Measurements from ENCODE around the gene SLC30A7.
"Not testable (repeated sequence)": the region's sequence is repeated elsewhere in the genome, so short reads cannot be mapped to it uniquely, and the experiment has no call there.

Gene SLC30A7

DNA sequence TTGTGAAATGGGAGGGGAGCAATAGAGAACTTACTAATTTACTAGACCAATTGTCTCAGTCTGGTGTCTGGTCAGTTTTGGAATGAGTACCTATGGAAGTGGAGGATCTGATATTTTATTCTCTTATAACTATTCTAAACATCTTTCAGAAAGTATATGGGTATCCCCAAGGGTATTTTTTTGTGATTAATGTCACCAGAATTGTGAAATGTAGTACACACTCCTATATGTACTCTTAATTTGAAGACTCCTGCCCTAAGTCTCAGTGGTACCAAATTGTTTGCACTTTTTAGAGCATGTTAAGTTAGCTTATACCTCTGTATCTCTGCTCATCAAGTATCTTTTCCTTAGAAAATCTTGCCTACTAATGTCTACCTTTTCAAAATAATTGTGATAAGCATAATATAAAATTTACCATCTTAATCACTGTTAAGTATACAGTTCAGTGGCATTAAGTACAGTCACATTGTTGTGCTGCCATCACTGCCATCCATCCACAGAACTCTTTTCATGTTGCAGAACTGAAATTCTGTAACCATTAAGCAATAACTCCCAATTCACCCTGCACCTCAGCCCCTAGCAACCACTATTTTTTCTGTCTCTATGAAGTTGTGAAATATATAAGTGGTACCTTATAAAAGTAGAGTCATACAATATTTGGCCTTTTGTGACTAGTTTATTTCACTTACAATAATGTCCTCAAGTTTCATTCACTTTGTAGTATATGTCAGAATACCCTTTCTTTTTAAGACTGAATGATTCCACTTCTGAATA, 40.5 kb downstream of the SLC30A7 start:
- Histone ChIP-seq H3K4me3 (no peak overlapping the region), H3K27ac (no peak overlapping the region)
- TF ChIP-seq, protein P1, sequence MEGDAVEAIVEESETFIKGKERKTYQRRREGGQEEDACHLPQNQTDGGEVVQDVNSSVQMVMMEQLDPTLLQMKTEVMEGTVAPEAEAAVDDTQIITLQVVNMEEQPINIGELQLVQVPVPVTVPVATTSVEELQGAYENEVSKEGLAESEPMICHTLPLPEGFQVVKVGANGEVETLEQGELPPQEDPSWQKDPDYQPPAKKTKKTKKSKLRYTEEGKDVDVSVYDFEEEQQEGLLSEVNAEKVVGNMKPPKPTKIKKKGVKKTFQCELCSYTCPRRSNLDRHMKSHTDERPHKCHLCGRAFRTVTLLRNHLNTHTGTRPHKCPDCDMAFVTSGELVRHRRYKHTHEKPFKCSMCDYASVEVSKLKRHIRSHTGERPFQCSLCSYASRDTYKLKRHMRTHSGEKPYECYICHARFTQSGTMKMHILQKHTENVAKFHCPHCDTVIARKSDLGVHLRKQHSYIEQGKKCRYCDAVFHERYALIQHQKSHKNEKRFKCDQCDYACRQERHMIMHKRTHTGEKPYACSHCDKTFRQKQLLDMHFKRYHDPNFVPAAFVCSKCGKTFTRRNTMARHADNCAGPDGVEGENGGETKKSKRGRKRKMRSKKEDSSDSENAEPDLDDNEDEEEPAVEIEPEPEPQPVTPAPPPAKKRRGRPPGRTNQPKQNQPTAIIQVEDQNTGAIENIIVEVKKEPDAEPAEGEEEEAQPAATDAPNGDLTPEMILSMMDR (IDR thresholded peaks at IDR 0.05), result no peak
- DNase-seq (ENCODE audit: low spot score), result no peak

DNA sequence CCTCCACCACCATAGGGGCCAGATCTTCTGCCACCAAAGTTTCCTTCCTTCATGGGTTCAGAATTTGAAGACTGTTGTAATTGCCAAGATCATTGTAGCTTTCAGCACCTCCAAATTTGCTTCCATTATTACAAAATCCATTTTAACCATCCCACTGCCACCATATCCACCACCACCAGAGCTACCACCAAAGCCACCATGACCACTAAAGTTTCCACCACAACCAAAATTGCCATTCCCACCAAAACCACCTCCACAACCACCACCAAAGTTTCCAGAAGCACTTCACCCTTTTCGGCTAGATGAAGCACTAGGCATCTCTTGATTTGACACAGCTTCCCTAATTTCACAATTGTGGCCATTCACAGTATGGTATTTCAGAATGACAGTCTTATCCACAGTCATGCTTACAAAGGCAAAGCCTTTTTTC, 45.2 kb downstream of the SLC30A7 start:
- Histone ChIP-seq H3K27ac (no peak overlapping the region), H3K4me3 (no peak overlapping the region)
- TF ChIP-seq, protein P1 (IDR thresholded peaks at IDR 0.05), result no peak
- no peak for DNase-seq (ENCODE audit: low spot score)

DNA sequence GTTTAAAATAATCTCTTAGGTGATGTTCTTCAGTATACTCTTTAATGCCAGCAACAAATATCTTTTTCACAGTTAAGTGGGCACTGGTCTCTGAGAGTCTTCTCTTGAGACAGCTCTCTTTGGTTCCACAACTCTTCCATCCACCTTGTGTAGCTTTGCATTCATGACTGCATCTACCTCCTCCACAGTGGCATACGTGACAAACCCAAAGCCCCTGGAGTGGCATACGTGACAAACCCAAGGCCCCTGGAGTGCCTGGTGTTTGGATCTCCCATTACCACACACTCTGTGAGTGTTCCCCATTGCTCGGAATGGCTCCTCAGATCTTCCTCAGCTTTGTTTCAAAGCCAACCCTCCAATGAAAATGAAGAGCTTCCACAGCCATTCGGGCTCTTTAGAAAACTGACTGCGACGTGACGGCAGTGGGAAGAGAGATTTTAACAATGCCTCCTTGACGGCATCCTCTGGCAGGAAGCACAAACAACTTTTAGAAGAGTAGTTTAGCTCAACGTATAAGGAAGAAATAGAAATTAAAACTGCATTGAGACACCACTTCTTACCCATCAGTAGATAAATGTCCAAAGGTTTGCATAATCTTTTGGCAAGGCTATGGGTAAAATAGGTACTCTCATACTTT, 45.8 kb downstream of the SLC30A7 start:
- TF ChIP-seq, protein P1 (IDR thresholded peaks at IDR 0.05), result no peak
- Histone ChIP-seq H3K4me3 (no peak overlapping the region), H3K27ac (no peak overlapping the region)
- DNase-seq (ENCODE audit: low spot score), result no peak

DNA sequence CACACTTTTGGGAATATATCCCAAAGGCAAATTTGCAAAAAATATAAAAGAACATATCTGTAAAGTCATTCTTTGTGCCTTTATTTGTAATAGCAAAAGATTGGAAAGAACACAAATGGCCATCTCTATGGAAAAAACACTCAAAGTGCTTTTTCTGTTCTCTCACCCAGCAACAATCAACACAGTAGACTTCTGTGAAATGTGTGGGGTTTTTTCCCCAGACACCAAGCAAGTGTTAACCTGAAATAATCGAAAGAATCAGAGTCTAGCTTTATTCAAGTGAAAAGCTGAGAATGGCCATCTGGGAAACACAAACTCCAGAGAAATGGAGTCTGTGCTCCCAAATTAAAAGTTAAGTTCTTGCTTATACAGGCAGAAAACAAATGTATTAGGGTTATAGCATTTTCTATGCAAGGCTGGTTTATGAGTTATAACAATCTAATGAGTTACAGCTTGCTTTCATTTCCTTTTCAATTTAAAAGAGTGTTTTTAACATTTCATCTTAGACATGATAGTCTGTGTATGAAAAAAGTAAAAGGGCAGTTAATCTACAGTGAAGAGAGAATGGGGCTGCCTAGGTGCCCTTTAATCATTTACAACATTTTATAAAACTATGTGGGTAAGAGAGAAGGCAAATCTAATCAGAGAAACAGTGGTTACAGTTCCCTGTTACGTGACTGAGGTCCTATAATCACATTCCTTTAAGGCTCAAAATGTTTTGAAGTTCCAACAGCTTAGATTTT, 46.6 kb downstream of the SLC30A7 start:
- H3K4me3 ChIP-seq, result no peak overlapping the region
- no peak for DNase-seq (ENCODE audit: low spot score)
- TF ChIP-seq, protein P1 (IDR thresholded peaks at IDR 0.05), result no peak
- H3K27ac ChIP-seq, result no peak overlapping the region

DNA sequence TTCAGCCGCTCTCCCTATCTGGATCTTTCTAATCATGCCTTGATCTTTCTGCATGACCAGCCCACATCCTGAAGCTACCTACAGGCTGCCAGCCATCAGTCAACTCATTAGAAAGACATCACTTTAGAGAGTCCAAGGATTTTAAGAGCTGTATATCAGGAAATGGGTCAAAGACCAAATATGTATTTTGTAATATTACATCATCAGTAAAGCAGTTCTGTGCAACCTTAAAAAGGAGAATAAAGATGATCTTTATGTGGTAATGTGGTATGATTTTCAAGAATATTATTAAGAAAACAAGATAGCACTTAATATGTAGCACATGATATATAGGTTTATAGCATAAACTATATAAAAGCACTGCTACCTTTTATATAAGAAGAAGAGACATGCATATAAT, 47.6 kb downstream of the SLC30A7 start:
- TF ChIP-seq, protein P1 (IDR thresholded peaks at IDR 0.05), result no peak
- Histone ChIP-seq H3K4me3 (no peak overlapping the region), H3K27ac (no peak overlapping the region)
- no peak for DNase-seq (ENCODE audit: low spot score)

DNA sequence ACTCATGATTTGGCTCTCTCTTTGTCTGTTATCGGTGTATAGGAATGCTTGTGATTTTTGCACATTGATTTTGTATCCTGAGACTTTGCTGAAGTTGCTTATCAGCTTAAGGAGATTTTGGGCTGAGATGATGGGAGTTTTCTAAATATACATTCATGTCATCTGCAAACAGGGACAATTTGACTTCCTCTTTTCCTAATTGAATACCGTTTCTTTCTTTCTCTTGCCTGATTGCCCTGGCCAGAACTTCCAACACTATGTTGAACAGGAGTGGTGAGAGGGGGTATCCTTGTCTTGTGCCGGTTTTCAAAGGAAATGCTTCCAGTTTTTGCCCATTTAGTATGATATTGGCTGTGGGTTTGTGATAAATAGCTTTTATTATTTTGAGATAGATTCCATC, 50.2 kb downstream of the SLC30A7 start:
- H3K27ac ChIP-seq; DNase-seq (ENCODE audit: low spot score); H3K4me3 ChIP-seq: not testable (repeated sequence)

DNA sequence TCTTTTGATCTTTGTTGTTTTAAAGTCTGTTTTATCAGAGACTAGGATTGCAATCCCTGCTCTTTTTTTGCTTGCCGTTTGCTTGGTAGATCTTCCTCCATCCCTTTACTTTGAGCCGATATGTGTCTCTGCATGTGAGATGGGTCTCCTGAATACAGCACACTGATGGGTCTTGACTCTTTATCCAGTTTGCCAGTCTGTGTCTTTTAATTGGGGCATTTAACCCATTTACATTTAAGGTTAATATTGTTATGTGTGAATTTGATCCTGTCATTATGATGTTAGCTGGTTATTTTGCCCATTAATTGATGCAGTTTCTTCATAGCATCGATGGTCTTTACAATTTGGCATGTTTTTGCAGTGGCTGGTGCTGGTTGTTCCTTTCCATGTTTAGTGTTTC, 51.9 kb downstream of the SLC30A7 start:
- H3K27ac ChIP-seq; DNase-seq (ENCODE audit: low spot score); H3K4me3 ChIP-seq: not testable (repeated sequence)

DNA sequence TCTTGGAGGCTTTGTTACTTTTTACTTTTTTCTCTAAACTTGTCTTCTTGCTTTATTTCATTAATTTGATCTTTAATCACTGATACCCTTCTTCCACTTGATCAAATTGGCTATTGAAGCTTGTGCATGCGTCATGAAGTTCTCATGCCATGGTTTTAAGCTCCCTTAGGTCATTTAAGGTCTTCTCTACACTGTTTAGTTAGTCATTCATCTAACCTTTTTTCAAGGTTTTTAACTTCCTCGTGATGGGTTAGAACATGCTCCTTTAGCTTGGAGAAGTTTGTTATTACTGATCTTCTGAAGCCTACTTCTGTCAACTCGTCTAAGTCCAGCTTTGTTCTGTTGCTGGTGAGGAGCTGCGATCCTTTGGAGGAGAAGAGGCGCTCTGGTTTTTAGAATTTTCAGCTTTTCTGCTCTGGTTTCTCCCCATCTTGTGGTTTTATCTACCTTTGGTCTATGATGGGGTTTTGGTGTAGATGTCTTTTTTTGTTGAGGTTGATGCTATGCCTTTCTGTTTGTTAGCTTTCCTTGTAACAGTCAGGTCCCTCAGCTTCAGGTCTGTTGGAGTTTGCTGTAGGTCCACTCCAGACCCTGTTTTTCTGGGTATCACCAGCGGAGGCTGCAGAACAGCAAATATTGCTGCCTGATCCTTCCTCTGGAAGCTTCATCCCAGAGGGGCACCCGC, 53.0 kb downstream of the SLC30A7 start:
- not testable (repeated sequence) for H3K4me3 ChIP-seq; H3K27ac ChIP-seq; DNase-seq (ENCODE audit: low spot score)

DNA sequence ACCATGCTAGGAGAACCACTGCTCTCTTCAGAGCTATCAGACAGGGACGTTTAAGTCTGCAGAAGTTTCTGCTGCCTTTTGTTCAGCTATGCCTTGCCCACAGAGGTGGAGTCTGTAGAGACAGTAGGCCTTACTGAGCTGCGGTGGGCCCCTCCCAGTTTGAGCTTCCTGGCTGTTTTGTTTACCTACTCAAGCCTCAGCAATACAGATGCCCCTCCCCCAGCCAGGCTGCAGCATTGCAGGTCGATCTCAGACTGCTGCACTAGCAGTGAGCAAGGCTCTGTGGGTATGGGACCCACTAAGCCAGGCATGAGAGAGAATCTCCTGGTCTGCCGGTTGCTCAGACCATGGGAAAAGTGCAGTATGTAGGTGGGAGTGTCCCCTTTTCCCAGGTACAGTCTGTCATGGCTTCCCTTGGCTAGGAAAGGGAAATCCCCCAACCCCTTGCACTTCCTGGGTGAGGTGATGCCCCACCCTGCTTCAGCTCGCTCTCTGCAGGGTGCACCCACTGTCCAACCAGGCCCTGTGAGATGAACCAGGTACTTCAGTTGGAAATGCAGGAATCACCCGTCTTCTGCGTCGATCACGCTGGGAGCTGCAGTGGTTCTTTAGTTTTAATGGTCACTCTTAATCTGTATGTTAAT, 53.7 kb downstream of the SLC30A7 start:
- DNase-seq (ENCODE audit: low spot score); H3K4me3 ChIP-seq; H3K27ac ChIP-seq: not testable (repeated sequence)

All from coronary artery (tissue), 2 donors.